B cell (primary cell): ENCODE data around the gene GFOD1.

Experiments
- EZH2 ChIP-seq: IDR thresholded peaks from 2 replicates; pipeline ENCODE4 v1.6.1; 2012; ENCODE audit warnings: borderline replicate concordance, low read depth, mild to moderate bottlenecking, moderate library complexity, low read length; ENCODE audit not compliant: insufficient read depth, poor library complexity, severe bottlenecking
- TF ChIP-seq, protein P1 (sequence below): fragments of 200-600 bp; IDR thresholded peaks from one replicate; pipeline ENCODE4 v1.8.0; 2022; ENCODE audit warnings: antibody characterized with exemption, mild to moderate bottlenecking

DNA sequence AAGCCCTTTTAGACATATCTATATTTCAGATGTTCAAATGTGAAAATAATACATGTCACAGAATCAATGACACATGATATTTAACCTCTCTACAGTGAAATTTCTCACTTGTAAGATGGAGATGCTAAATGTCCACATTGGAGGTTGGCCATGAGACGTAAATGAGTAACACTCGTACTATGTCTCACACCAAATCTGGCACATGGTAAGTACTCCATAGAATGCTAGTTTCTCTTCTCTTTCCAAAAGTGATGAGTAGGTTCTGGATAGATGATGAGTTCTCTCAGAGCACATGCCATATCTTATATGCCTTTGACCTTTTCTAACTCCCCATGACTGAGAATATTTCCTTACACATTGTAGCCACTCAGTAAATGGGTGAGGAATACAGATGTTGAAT, 17.7 kb downstream of the GFOD1 start:
- TF ChIP-seq, protein P1, sequence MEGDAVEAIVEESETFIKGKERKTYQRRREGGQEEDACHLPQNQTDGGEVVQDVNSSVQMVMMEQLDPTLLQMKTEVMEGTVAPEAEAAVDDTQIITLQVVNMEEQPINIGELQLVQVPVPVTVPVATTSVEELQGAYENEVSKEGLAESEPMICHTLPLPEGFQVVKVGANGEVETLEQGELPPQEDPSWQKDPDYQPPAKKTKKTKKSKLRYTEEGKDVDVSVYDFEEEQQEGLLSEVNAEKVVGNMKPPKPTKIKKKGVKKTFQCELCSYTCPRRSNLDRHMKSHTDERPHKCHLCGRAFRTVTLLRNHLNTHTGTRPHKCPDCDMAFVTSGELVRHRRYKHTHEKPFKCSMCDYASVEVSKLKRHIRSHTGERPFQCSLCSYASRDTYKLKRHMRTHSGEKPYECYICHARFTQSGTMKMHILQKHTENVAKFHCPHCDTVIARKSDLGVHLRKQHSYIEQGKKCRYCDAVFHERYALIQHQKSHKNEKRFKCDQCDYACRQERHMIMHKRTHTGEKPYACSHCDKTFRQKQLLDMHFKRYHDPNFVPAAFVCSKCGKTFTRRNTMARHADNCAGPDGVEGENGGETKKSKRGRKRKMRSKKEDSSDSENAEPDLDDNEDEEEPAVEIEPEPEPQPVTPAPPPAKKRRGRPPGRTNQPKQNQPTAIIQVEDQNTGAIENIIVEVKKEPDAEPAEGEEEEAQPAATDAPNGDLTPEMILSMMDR: no peak
- no peak for TF ChIP-seq EZH2
